ENCODE measurements around the gene NAV3. TPM values are rescaled to one million over a fixed set of nuclear protein-coding genes. Genes with fewer than 3 reads are reported as not detected.

The NAV3 gene
- total RNA-seq, 2 experiments from 2014 or later, result not detected

- H3K27me3 Mint-ChIP-seq (ENCODE audit: low read depth), result no peaks in the 10 kb centered on the region
- peaks cover 2% of the 10 kb centered on the region for H3K9me3 Mint-ChIP-seq
- intact Hi-C loops (cut with micrococcal nuclease), result no loop called here
- no peaks in the 10 kb centered on the region for H3K36me3 Mint-ChIP-seq (ENCODE audit: low read depth)
- no peaks in the 10 kb centered on the region for H3K4me1 Mint-ChIP-seq (ENCODE audit: low read depth)
- no peak overlapping the region for H3K4me3 Mint-ChIP-seq
- CTCF ChIA-PET, result no interaction called here
- no peak for DNase-seq
- H3K27ac Mint-ChIP-seq, result no peak overlapping the region
These were observed 346.6 kb downstream of the NAV3 start for GRCh38 chr12:78177298-78177697.

GRCh38 chr12:78179346-78179745 is 348.7 kb downstream of the NAV3 start:
- Mint-ChIP-seq H3K4me3 (no peak overlapping the region), H3K27me3 (ENCODE audit: low read depth) (no peaks in the 10 kb centered on the region), H3K36me3 (ENCODE audit: low read depth) (no peaks in the 10 kb centered on the region), H3K4me1 (ENCODE audit: low read depth) (no peaks in the 10 kb centered on the region), H3K27ac (no peak overlapping the region), H3K9me3 (peaks cover 2% of the 10 kb centered on the region)
- intact Hi-C loops (cut with micrococcal nuclease), result no loop called here
- CTCF ChIA-PET, result interaction anchor here (0.6 kb wide), 1 partner anchor 1012 kb away, joined by 4 read pairs; no protein-coding TSS in a partner anchor
- DNase-seq, result no peak

- DNase-seq, result no peak
- H3K27me3 Mint-ChIP-seq (ENCODE audit: low read depth), result no peaks in the 10 kb centered on the region
- no peak overlapping the region for H3K27ac Mint-ChIP-seq
- H3K36me3 Mint-ChIP-seq (ENCODE audit: low read depth), result no peaks in the 10 kb centered on the region
- intact Hi-C loops (cut with micrococcal nuclease), result no loop called here
- H3K9me3 Mint-ChIP-seq, result peaks cover 2% of the 10 kb centered on the region
- H3K4me3 Mint-ChIP-seq, result no peak overlapping the region
- CTCF ChIA-PET, result no interaction called here
- H3K4me1 Mint-ChIP-seq (ENCODE audit: low read depth), result no peaks in the 10 kb centered on the region
These were observed 351.0 kb downstream of the NAV3 start for GRCh38 chr12:78181544-78182162.

GRCh38 chr12:78183824-78184223 is 353.1 kb downstream of the NAV3 start:
- no peak for DNase-seq
- Mint-ChIP-seq H3K27ac (no peak overlapping the region), H3K36me3 (ENCODE audit: low read depth) (no peaks in the 10 kb centered on the region), H3K4me1 (ENCODE audit: low read depth) (no peaks in the 10 kb centered on the region), H3K4me3 (no peak overlapping the region), H3K27me3 (ENCODE audit: low read depth) (no peaks in the 10 kb centered on the region), H3K9me3 (peaks cover 2% of the 10 kb centered on the region)
- CTCF ChIA-PET, result no interaction called here
- intact Hi-C loops (cut with micrococcal nuclease), result no loop called here

- H3K27me3 Mint-ChIP-seq (ENCODE audit: low read depth), result no peaks in the 10 kb centered on the region
- H3K4me1 Mint-ChIP-seq (ENCODE audit: low read depth), result no peaks in the 10 kb centered on the region
- intact Hi-C loops (cut with micrococcal nuclease), result no loop called here
- no peak for DNase-seq
- H3K4me3 Mint-ChIP-seq, result no peak overlapping the region
- no peaks in the 10 kb centered on the region for H3K36me3 Mint-ChIP-seq (ENCODE audit: low read depth)
- peaks cover 2% of the 10 kb centered on the region for H3K9me3 Mint-ChIP-seq
- H3K27ac Mint-ChIP-seq, result no peak overlapping the region
- CTCF ChIA-PET, result no interaction called here
These were observed 354.4 kb downstream of the NAV3 start for GRCh38 chr12:78185109-78185508.

- no peak overlapping the region for H3K27ac Mint-ChIP-seq
- no peak for DNase-seq
- H3K9me3 Mint-ChIP-seq, result peaks cover 2% of the 10 kb centered on the region
- H3K36me3 Mint-ChIP-seq (ENCODE audit: low read depth), result no peaks in the 10 kb centered on the region
- intact Hi-C loops (cut with micrococcal nuclease), result no loop called here
- CTCF ChIA-PET, result no interaction called here
- no peak overlapping the region for H3K4me3 Mint-ChIP-seq
- no peaks in the 10 kb centered on the region for H3K4me1 Mint-ChIP-seq (ENCODE audit: low read depth)
- no peaks in the 10 kb centered on the region for H3K27me3 Mint-ChIP-seq (ENCODE audit: low read depth)
These were observed 355.0 kb downstream of the NAV3 start for GRCh38 chr12:78185651-78186050.

- intact Hi-C loops (cut with micrococcal nuclease), result no loop called here
- no peak overlapping the region for H3K4me3 Mint-ChIP-seq
- no peak for DNase-seq
- H3K9me3 Mint-ChIP-seq, result peaks cover 2% of the 10 kb centered on the region
- H3K4me1 Mint-ChIP-seq (ENCODE audit: low read depth), result no peaks in the 10 kb centered on the region
- no peak overlapping the region for H3K27ac Mint-ChIP-seq
- CTCF ChIA-PET, result no interaction called here
- no peaks in the 10 kb centered on the region for H3K36me3 Mint-ChIP-seq (ENCODE audit: low read depth)
- H3K27me3 Mint-ChIP-seq (ENCODE audit: low read depth), result no peaks in the 10 kb centered on the region
These were observed 356.0 kb downstream of the NAV3 start for GRCh38 chr12:78186670-78187069.

- CTCF ChIA-PET, result no interaction called here
- no peaks in the 10 kb centered on the region for H3K4me1 Mint-ChIP-seq (ENCODE audit: low read depth)
- H3K27ac Mint-ChIP-seq, result no peak overlapping the region
- no peak for DNase-seq
- H3K36me3 Mint-ChIP-seq (ENCODE audit: low read depth), result no peaks in the 10 kb centered on the region
- intact Hi-C loops (cut with micrococcal nuclease), result no loop called here
- H3K4me3 Mint-ChIP-seq, result no peak overlapping the region
- H3K9me3 Mint-ChIP-seq, result no peaks in the 10 kb centered on the region
- H3K27me3 Mint-ChIP-seq (ENCODE audit: low read depth), result no peaks in the 10 kb centered on the region
These were observed 357.0 kb downstream of the NAV3 start for GRCh38 chr12:78187741-78188140.

GRCh38 chr12:78189656-78190055 is 359.0 kb downstream of the NAV3 start:
- no peak overlapping the region for H3K27ac Mint-ChIP-seq
- peaks cover 4% of the 10 kb centered on the region for H3K9me3 Mint-ChIP-seq
- CTCF ChIA-PET, result no interaction called here
- no peaks in the 10 kb centered on the region for H3K36me3 Mint-ChIP-seq (ENCODE audit: low read depth)
- H3K4me3 Mint-ChIP-seq, result no peak overlapping the region
- no peak for DNase-seq
- H3K27me3 Mint-ChIP-seq (ENCODE audit: low read depth), result no peaks in the 10 kb centered on the region
- intact Hi-C loops (cut with micrococcal nuclease), result no loop called here
- no peaks in the 10 kb centered on the region for H3K4me1 Mint-ChIP-seq (ENCODE audit: low read depth)

- Mint-ChIP-seq H3K27ac (no peak overlapping the region), H3K4me3 (no peak overlapping the region), H3K9me3 (peaks cover 4% of the 10 kb centered on the region), H3K27me3 (ENCODE audit: low read depth) (no peaks in the 10 kb centered on the region), H3K4me1 (ENCODE audit: low read depth) (no peaks in the 10 kb centered on the region), H3K36me3 (ENCODE audit: low read depth) (no peaks in the 10 kb centered on the region)
- intact Hi-C loops (cut with micrococcal nuclease), result no loop called here
- DNase-seq, result no peak
- CTCF ChIA-PET, result interaction anchor here (0.6 kb wide), 1 partner anchor 36 kb away, joined by 3 read pairs; no protein-coding TSS in a partner anchor
These were observed 360.9 kb downstream of the NAV3 start for GRCh38 chr12:78191611-78192010.

GRCh38 chr12:78192979-78193378 is 362.3 kb downstream of the NAV3 start:
- no peak overlapping the region for H3K27ac Mint-ChIP-seq
- intact Hi-C loops (cut with micrococcal nuclease), result no loop called here
- H3K4me1 Mint-ChIP-seq (ENCODE audit: low read depth), result no peaks in the 10 kb centered on the region
- DNase-seq, result no peak
- H3K27me3 Mint-ChIP-seq (ENCODE audit: low read depth), result no peaks in the 10 kb centered on the region
- no peak overlapping the region for H3K4me3 Mint-ChIP-seq
- no peaks in the 10 kb centered on the region for H3K36me3 Mint-ChIP-seq (ENCODE audit: low read depth)
- CTCF ChIA-PET, result no interaction called here
- H3K9me3 Mint-ChIP-seq, result peaks cover 4% of the 10 kb centered on the region

GRCh38 chr12:78194448-78194847 is 363.8 kb downstream of the NAV3 start:
- intact Hi-C loops (cut with micrococcal nuclease), result no loop called here
- H3K27me3 Mint-ChIP-seq (ENCODE audit: low read depth), result no peaks in the 10 kb centered on the region
- H3K27ac Mint-ChIP-seq, result no peak overlapping the region

GRCh38 chr12:78198896-78199295 is 368.2 kb downstream of the NAV3 start:
- no peak overlapping the region for H3K27ac Mint-ChIP-seq

More at GRCh38 chr12:78194448-78194847, 363.8 kb downstream of the NAV3 start:
- DNase-seq, result no peak
- Mint-ChIP-seq H3K4me3 (no peak overlapping the region), H3K4me1 (ENCODE audit: low read depth) (no peaks in the 10 kb centered on the region), H3K9me3 (peaks cover 4% of the 10 kb centered on the region), H3K36me3 (ENCODE audit: low read depth) (no peaks in the 10 kb centered on the region)
- CTCF ChIA-PET, result no interaction called here

More at GRCh38 chr12:78198896-78199295, 368.2 kb downstream of the NAV3 start:
- no peak overlapping the region for H3K4me3 Mint-ChIP-seq
- no peaks in the 10 kb centered on the region for H3K27me3 Mint-ChIP-seq (ENCODE audit: low read depth)
- no peak for DNase-seq
- intact Hi-C loops (cut with micrococcal nuclease), result no loop called here
- CTCF ChIA-PET, result no interaction called here
- H3K4me1 Mint-ChIP-seq (ENCODE audit: low read depth), result no peaks in the 10 kb centered on the region
- peaks cover 6% of the 10 kb centered on the region for H3K9me3 Mint-ChIP-seq
- no peaks in the 10 kb centered on the region for H3K36me3 Mint-ChIP-seq (ENCODE audit: low read depth)

Measured in activated naive CD4-positive, alpha-beta T cell treated with anti-CD3 and anti-CD28 coated beads for 36 hours (primary cell).